H1 (cell line): ENCODE results near the gene LEKR1. TPM values are rescaled to one million over a fixed set of nuclear protein-coding genes. Genes with fewer than 3 reads are reported as not detected.
A peak's percentile ranks its signal among the peaks of the same experiment; 100 is the strongest.

ENCODE experiments used
- CTCF ChIA-PET: fragments of 300-600 bp; sonication (Branson Sonifier 250); formaldehyde crosslinking; loops from one replicate; lab custom pipeline; 2021; ENCODE audit not compliant: partially characterized antibody; lab: Charles Lee
- POLR2A ChIA-PET: fragments of 300-600 bp; sonication (Branson Sonifier 250); formaldehyde crosslinking; loops from one replicate; lab custom pipeline; 2021; ENCODE audit warnings: inconsistent platforms; ENCODE audit not compliant: partially characterized antibody; lab: Charles Lee
- DNase-seq, 2 experiments: peaks; one replicate each; pipeline versions ENCODE4 v3.0.0 to v3.0.0-alpha.2; 2010 to 2022; ENCODE audit warnings: low spot score in 2 of 2, low read depth in 1 of 2, mixed read lengths in 1 of 2
- FAIRE-seq: peaks from 2 replicates; lab custom pipeline; 2011; peaks lifted over from hg19 to GRCh38; lab: Jason Lieb, UNC
- H2AFZ ChIP-seq: 2 replicates; pipeline ENCODE4 v1.8.1; 2012; ENCODE audit warnings: low read length, inconsistent platforms
- H2AK5ac ChIP-seq: 2 replicates; pipeline ENCODE4 v1.6.1; 2013; ENCODE audit warnings: low read depth, low read length
- H2BK120ac ChIP-seq: replicated peaks from 2 replicates; pipeline ENCODE3; 2013; ENCODE audit warnings: low read depth, low read length, inconsistent platforms
- H2BK12ac ChIP-seq: 2 replicates; pipeline ENCODE4 v1.6.1; 2013; ENCODE audit warnings: low read depth, low read length
- H2BK15ac ChIP-seq: 2 replicates; pipeline ENCODE4 v1.6.1; 2013; ENCODE audit warnings: low read length
- H2BK20ac ChIP-seq: 2 replicates; pipeline ENCODE4 v1.6.1; 2013; ENCODE audit warnings: low read length
- H2BK5ac ChIP-seq: 2 replicates; pipeline ENCODE4 v1.6.1; 2013; ENCODE audit warnings: low read depth, low read length
- H3K14ac ChIP-seq: 2 replicates; pipeline ENCODE4 v1.6.1; 2013; ENCODE audit warnings: inconsistent platforms; ENCODE audit not compliant: insufficient read length
- H3K18ac ChIP-seq: 2 replicates; pipeline ENCODE4 v1.6.1; 2013; ENCODE audit warnings: low read length; ENCODE audit errors: extremely low read depth
- H3K23ac ChIP-seq: 2 replicates; pipeline ENCODE4 v1.6.1; 2013; ENCODE audit warnings: inconsistent platforms; ENCODE audit not compliant: insufficient read length
- H3K23me2 ChIP-seq: 2 replicates; pipeline ENCODE4 v1.6.1; 2013; ENCODE audit warnings: low read depth, low read length
- H3K27ac ChIP-seq: 2 replicates; pipeline ENCODE4 v1.6.1; 2011; ENCODE audit warnings: low read depth, low read length, inconsistent platforms
- H3K27me3 ChIP-seq, 4 experiments: replicated peaks in 1 of 4; 1 replicate in 1 of 4; 2 replicates in 3 of 4; pipeline versions ENCODE4 v1.6.1 to v1.8.1; 2011 to 2013; ENCODE audit warnings: low read length in 3 of 4, mild to moderate bottlenecking in 3 of 4, inconsistent platforms in 2 of 4, mixed read lengths in 2 of 4, moderate library complexity in 1 of 4; ENCODE audit not compliant: control insufficient read depth in 3 of 4, insufficient read depth in 3 of 4; ENCODE audit errors: extremely low read depth in 1 of 4
- H3K36me3 ChIP-seq, 4 experiments: 2 replicates each; pipeline versions ENCODE4 v1.6.1 to v1.8.1; 2011 to 2013; ENCODE audit warnings: mild to moderate bottlenecking in 4 of 4, low read length in 3 of 4, moderate library complexity in 2 of 4, control low read depth in 1 of 4, inconsistent platforms in 1 of 4; ENCODE audit not compliant: insufficient read depth in 4 of 4, control insufficient read depth in 2 of 4
- H3K4ac ChIP-seq: replicated peaks from 2 replicates; pipeline ENCODE3; 2013; ENCODE audit warnings: low read length, low read depth, mixed read lengths, inconsistent platforms; ENCODE audit not compliant: insufficient read length
- H3K4me1 ChIP-seq, 4 experiments: replicated peaks in 1 of 4; 1 replicate in 1 of 4; 2 replicates in 3 of 4; pipeline versions ENCODE4 v1.6.1 to v1.8.1; 2011 to 2013; ENCODE audit warnings: low read length in 3 of 4, inconsistent platforms in 2 of 4, mixed read lengths in 1 of 4; ENCODE audit not compliant: insufficient read depth in 4 of 4, control insufficient read depth in 3 of 4
- H3K4me2 ChIP-seq, 2 experiments: 2 replicates each; pipeline versions ENCODE4 v1.6.1 to v1.8.1; 2011 to 2013; ENCODE audit warnings: low read depth in 2 of 2, low read length in 2 of 2, control low read depth in 1 of 2, inconsistent platforms in 1 of 2, mild to moderate bottlenecking in 1 of 2; ENCODE audit not compliant: insufficient read depth in 1 of 2
- H3K4me3 ChIP-seq, 4 experiments: fragments of 200-600, 300-600 bp in 1 of 4; sonication (generic), shearing (Covaris generic), sonication (Bioruptor Twin) in 1 of 4; 2 replicates each; pipeline versions ENCODE4 v1.5.1 to v1.8.1; 2011 to 2016; ENCODE audit warnings: low read length in 4 of 4, low read depth in 3 of 4, control low read depth in 2 of 4, inconsistent platforms in 2 of 4, mild to moderate bottlenecking in 2 of 4, mixed read lengths in 1 of 4, moderate library complexity in 1 of 4; ENCODE audit not compliant: insufficient read depth in 2 of 4; ENCODE audit errors: extremely low read depth in 1 of 4
- H3K56ac ChIP-seq: replicated peaks from 2 replicates; pipeline ENCODE3; 2013; ENCODE audit warnings: low read depth, mild to moderate bottlenecking, mixed read lengths, low read length, inconsistent platforms; ENCODE audit not compliant: insufficient read length
- H3K79me1 ChIP-seq: 2 replicates; pipeline ENCODE4 v1.6.1; 2013; ENCODE audit warnings: low read depth, low read length, control low read depth
- H3K79me2 ChIP-seq, 2 experiments: 2 replicates each; pipeline versions ENCODE4 v1.6.1 to v1.8.1; 2012 to 2013; ENCODE audit warnings: low read length in 2 of 2, mild to moderate bottlenecking in 2 of 2, inconsistent platforms in 1 of 2; ENCODE audit not compliant: insufficient read depth in 2 of 2, control insufficient read depth in 1 of 2
- H3K9ac ChIP-seq, 4 experiments: replicated peaks in 1 of 4; 1 replicate in 1 of 4; 2 replicates in 3 of 4; pipeline versions ENCODE4 v1.6.1 to v1.8.1; 2011 to 2013; ENCODE audit warnings: low read depth in 3 of 4, low read length in 3 of 4, control low read depth in 2 of 4, mild to moderate bottlenecking in 2 of 4, moderate library complexity in 2 of 4, inconsistent platforms in 1 of 4; ENCODE audit errors: extremely low read depth in 1 of 4
- H3K9me3 ChIP-seq, 2 experiments: 2 replicates each; pipeline versions ENCODE4 v1.6.1 to v1.8.1; 2012 to 2013; ENCODE audit warnings: mild to moderate bottlenecking in 2 of 2, moderate library complexity in 2 of 2, control low read depth in 1 of 2, inconsistent platforms in 1 of 2, low read depth in 1 of 2, low read length in 1 of 2, mixed read lengths in 1 of 2; ENCODE audit not compliant: insufficient read depth in 2 of 2
- H4K20me1 ChIP-seq, 2 experiments: replicated peaks in 1 of 2; 2 replicates each; pipeline versions ENCODE3 to v1.8.1; 2011 to 2013; ENCODE audit warnings: inconsistent platforms in 2 of 2, low read length in 2 of 2, mild to moderate bottlenecking in 1 of 2; ENCODE audit not compliant: insufficient read depth in 2 of 2, control insufficient read depth in 1 of 2
- H4K5ac ChIP-seq: 2 replicates; pipeline ENCODE4 v1.6.1; 2013; ENCODE audit warnings: low read length, low read depth, mixed read lengths, inconsistent platforms; ENCODE audit not compliant: insufficient read length
- H4K8ac ChIP-seq: 2 replicates; pipeline ENCODE4 v1.8.0; 2013; ENCODE audit warnings: mild to moderate bottlenecking, moderate library complexity, low read length, inconsistent platforms; ENCODE audit not compliant: insufficient read depth; ENCODE audit errors: extremely low read depth
- H4K91ac ChIP-seq: replicated peaks from 2 replicates; pipeline ENCODE3; 2013; ENCODE audit warnings: low read length, mixed read lengths, inconsistent platforms; ENCODE audit not compliant: insufficient read length
- BACH1 ChIP-seq: IDR thresholded peaks from 2 replicates; pipeline ENCODE4 v1.6.1; 2012; ENCODE audit warnings: low read length, improper control_type of control experiment
- HDAC6 ChIP-seq: IDR thresholded peaks from one replicate; pipeline ENCODE4 v1.7.1; 2012; ENCODE audit warnings: low read depth, mild to moderate bottlenecking, inconsistent platforms, low read length, moderate library complexity
- KDM4A ChIP-seq: IDR thresholded peaks from one replicate; pipeline ENCODE4 v1.7.1; 2012; ENCODE audit warnings: low read depth, mild to moderate bottlenecking, moderate library complexity, low read length, inconsistent platforms; ENCODE audit not compliant: severe bottlenecking
- MAFK ChIP-seq: IDR thresholded peaks from 2 replicates; pipeline ENCODE4 v1.6.1; 2012; ENCODE audit warnings: low read depth, mild to moderate bottlenecking, improper control_type of control experiment, low read length
- NANOG ChIP-seq: IDR thresholded peaks from 2 replicates; pipeline ENCODE4 v1.6.1; 2011; ENCODE audit warnings: low read length, low read depth, mild to moderate bottlenecking, inconsistent platforms; ENCODE audit not compliant: insufficient read depth, poor library complexity, severe bottlenecking
- SAP30 ChIP-seq: fragments of 300-600 bp; sonication (generic); IDR thresholded peaks from 2 replicates; pipeline ENCODE4 v1.7.1; 2012; ENCODE audit warnings: low read length, moderate library complexity, mild to moderate bottlenecking, inconsistent platforms; ENCODE audit not compliant: insufficient read depth, insufficient replicate concordance
- SIN3A ChIP-seq, 2 experiments: IDR thresholded peaks in 1 of 2; conservative IDR thresholded peaks in 1 of 2; 2 replicates each; pipeline ENCODE4 v1.6.1; 2011 to 2012; ENCODE audit warnings: low read length in 2 of 2, improper control_type of control experiment in 1 of 2, low read depth in 1 of 2, mild to moderate bottlenecking in 1 of 2
- SIX5 ChIP-seq: IDR thresholded peaks from 2 replicates; pipeline ENCODE4 v1.6.1; 2011; ENCODE audit warnings: mild to moderate bottlenecking, low read depth, low read length
- SP4 ChIP-seq: IDR thresholded peaks from 2 replicates; pipeline ENCODE4 v1.6.1; 2012; ENCODE audit warnings: low read length, inconsistent platforms
- TBP ChIP-seq: IDR thresholded peaks from 2 replicates; pipeline ENCODE4 v1.6.1; 2011; ENCODE audit warnings: low read depth, low read length, improper control_type of control experiment
- ZNF274 ChIP-seq: IDR thresholded peaks from 2 replicates; pipeline ENCODE4 v1.7.0; 2012; ENCODE audit warnings: low read length, borderline replicate concordance; ENCODE audit errors: extremely low read depth
- WGBS, 2 experiments: shearing (Covaris generic) in 1 of 2; methylation state at CpG; one replicate each; pipeline versions ENCODE4 v1.1.6 to v1.1.7; 2013 to 2015; ENCODE audit warnings: low lambda C conversion rate in 2 of 2, mixed read lengths in 2 of 2, inconsistent platforms in 1 of 2, low coverage in 1 of 2, missing lambda C conversion rate in 1 of 2; ENCODE audit not compliant: insufficient replicate concordance in 2 of 2, insufficient coverage in 1 of 2, insufficient read length in 1 of 2; ENCODE audit errors: extremely low coverage in 1 of 2, missing lambda C conversion rate in 1 of 2; 5-methylcytosine and 5-hydroxymethylcytosine counted together
- polyA plus RNA-seq, 7 experiments: library from polyadenylated mRNA; depleted of rRNA in 3 of 7; stranded (reverse) in 5 of 7; unstranded in 2 of 7; fragments of >200 nt in 5 of 7; fragments of 200-250 nt in 2 of 7; gene quantifications; 1 replicate in 5 of 7; 2 replicates in 1 of 7; 4 replicates in 1 of 7; pipeline versions ENCODE4 v1.2.1 to v1.2.3, GENCODE V29; 2011 to 2013; ENCODE audit warnings: missing spikeins in 2 of 7, mixed read lengths in 2 of 7
- total RNA-seq: library from RNA; stranded (reverse); fragmentation: NEBNext Ultra II Directional; extraction: Animal tissue kit (Norgen Biotek cat#: 25700); gene quantifications from 2 replicates; pipeline ENCODE4 v1.2.1, GENCODE V29; 2021

LEKR1 gene
- total and polyA plus RNA-seq, 2 of the 8 experiments (the other 6 are each of a cell fraction or from before 2014, with no cell fraction given): 0.08 TPM; not detected in 1

DNA sequence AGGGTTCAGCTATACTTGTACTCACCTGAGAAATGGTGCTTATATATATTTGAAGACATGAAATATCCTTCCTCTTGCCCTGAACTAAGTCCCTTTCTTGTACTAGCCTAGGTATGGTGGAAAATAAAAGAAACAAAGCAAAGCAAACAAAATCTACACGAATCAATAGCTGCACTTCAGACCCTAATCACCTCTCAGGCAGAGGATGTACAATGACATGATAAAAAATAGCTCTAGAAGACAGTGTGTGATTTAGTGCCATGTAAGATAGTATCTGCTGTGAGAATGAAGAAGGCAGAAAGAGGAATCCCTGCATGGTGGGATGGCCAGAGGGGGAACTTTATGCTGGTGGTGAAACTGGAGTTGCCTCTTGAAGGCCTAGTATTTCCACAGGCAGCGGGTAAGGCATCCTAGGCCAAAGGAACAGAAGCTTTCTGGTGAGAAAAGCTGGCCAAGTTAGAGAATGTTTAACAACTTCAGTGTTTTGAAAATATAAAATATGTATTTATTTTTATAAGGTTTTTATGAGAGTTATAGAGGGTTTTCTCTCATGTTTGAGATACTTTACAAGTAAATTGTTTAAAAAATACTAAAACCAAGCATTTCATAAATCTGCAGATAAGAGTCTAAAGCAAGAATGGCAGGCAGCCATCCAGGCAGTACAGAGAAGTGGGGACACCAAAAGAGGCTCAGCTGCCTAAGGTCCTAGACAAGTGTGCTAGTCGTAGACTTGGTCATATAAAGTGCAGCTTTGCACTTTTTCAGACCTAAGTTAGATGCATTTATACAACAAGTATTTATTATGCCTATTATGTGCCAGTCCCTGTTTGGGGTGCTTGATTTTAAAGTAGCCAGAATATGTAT, 14.9 kb downstream of the LEKR1 start:
- Histone ChIP-seq H4K91ac (no peak overlapping the region), H3K4me3 (no peak overlapping the region), H3K4me1 (no peaks in the 10 kb centered on the region), H3K27ac (no peak overlapping the region), H3K18ac (no peak overlapping the region), H3K23ac (no peak overlapping the region), H2BK120ac (no peak overlapping the region), H3K14ac (no peak overlapping the region), H2AK5ac (no peak overlapping the region), H2BK20ac (no peak overlapping the region), H3K4ac (no peak overlapping the region), H4K8ac (no peak overlapping the region), H4K5ac (no peak overlapping the region), H2BK5ac (no peak overlapping the region), H3K9me3 (no peaks in the 10 kb centered on the region), H3K79me2 (no peaks in the 10 kb centered on the region), H3K27me3 (no peaks in the 10 kb centered on the region; a peak in 1 of 7 replicates), H3K23me2 (peaks cover 2% of the 10 kb centered on the region; the same call in 1 of the 2 replicates), H3K9ac (no peak overlapping the region; a peak in 1 of 7 replicates), H2BK15ac (no peak overlapping the region), H2AFZ (no peak overlapping the region), H3K4me2 (0 out of 4 replicates have a peak overlapping the region, but pooled peaks of 1 of the 2 experiments have one; percentile 20), H3K36me3 (no peaks in the 10 kb centered on the region), H4K20me1 (no peaks in the 10 kb centered on the region), H2BK12ac (no peak overlapping the region), H3K79me1 (no peaks in the 10 kb centered on the region), H3K56ac (no peak overlapping the region)
- FAIRE-seq (no peak), DNase-seq (no peak)
- POLR2A ChIA-PET: no interaction called here
- CTCF ChIA-PET: interaction anchor here (0.6 to 1.4 kb wide), 6 partner anchors 36 to 296 kb away, joined by 3 to 5 read pairs (median 3); no protein-coding TSS in a partner anchor
- 89% methylated on average over 3 of the region's 3 CpGs; no CpG with 5 or more reads in 1 of the 2 experiments for WGBS, 2 experiments
- TF ChIP-seq NANOG (no peak), SIN3A (conservative IDR thresholded peaks at IDR 0.05 in 1 of 2, IDR thresholded peaks at IDR 0.05 in 1 of 2; ENCODE audit: low read depth in 1 of 2, low read length in 2 of 2) (no peak), TBP (no peak), SP4 (no peak), BACH1 (no peak), MAFK (no peak), KDM4A (no peak), SIX5 (no peak), SAP30 (no peak), HDAC6 (no peak), ZNF274 (no peak)
